Kidney (tissue), 14 donors: ENCODE measurements around the gene KRT84. TPM values are rescaled to one million over a fixed set of nuclear protein-coding genes. Genes with fewer than 3 reads are reported as not detected.
"Not testable (repeated sequence)": the region's sequence is repeated elsewhere in the genome, so short reads cannot be mapped to it uniquely, and the experiment has no call there.

Experiments used
- DNase-seq, 5 donors: peaks; one replicate each; pipeline ENCODE4 v3.0.0-alpha.2; 2013 to 2020
- FAIRE-seq: peaks from 2 replicates; lab custom pipeline; 2012; peaks lifted over from hg19 to GRCh38; lab: Jason Lieb, UNC
- H3K27ac ChIP-seq, 2 donors: one replicate each; pipeline ENCODE4 v1.7.0; 2013; ENCODE audit warnings: low read depth in 2 of 2, low read length in 2 of 2, inconsistent platforms in 1 of 2
- H3K27me3 ChIP-seq: one replicate; pipeline ENCODE4 v1.7.1; 2013; ENCODE audit warnings: low read length, inconsistent platforms; ENCODE audit not compliant: control insufficient read depth, insufficient read depth
- H3K36me3 ChIP-seq, 3 donors: one replicate each; pipeline versions ENCODE4 v1.7.0 to v1.7.1; 2013; ENCODE audit warnings: low read length in 3 of 3, control low read depth in 1 of 3, inconsistent platforms in 1 of 3; ENCODE audit not compliant: insufficient read depth in 3 of 3, control insufficient read depth in 2 of 3
- H3K4me1 ChIP-seq, 3 donors: one replicate each; pipeline versions ENCODE4 v1.7.0 to v1.7.1; 2013; ENCODE audit warnings: low read length in 3 of 3, inconsistent platforms in 1 of 3, low read depth in 1 of 3; ENCODE audit not compliant: control insufficient read depth in 2 of 3, insufficient read depth in 2 of 3
- H3K4me3 ChIP-seq, 3 donors: one replicate each; pipeline versions ENCODE4 v1.7.0 to v1.8.1; 2013; ENCODE audit warnings: low read length in 3 of 3, control low read depth in 1 of 3, inconsistent platforms in 1 of 3
- H3K9ac ChIP-seq, 3 donors: one replicate each; pipeline versions ENCODE4 v1.7.0 to v1.7.1; 2013; ENCODE audit warnings: low read length in 3 of 3, control low read depth in 1 of 3, inconsistent platforms in 1 of 3
- H3K9me3 ChIP-seq, 3 donors: one replicate each; pipeline versions ENCODE4 v1.7.0 to v1.7.1; 2013; ENCODE audit warnings: low read length in 3 of 3, control low read depth in 1 of 3, inconsistent platforms in 1 of 3; ENCODE audit not compliant: control insufficient read depth in 2 of 3, insufficient read depth in 1 of 3
- intact Hi-C: fragments of 100-400 bp; cut with DNase I; formaldehyde crosslinking; loops from one replicate; pipeline ENCODE4 v1.11.1; 2022
- polyA plus RNA-seq: library from polyadenylated mRNA; stranded (reverse); fragments of 350-450 nt; fragmentation: Illumina TruSeq; extraction: RNeasy Lipid Tissue Mini Kit (QIAGEN cat#74804); gene quantifications from one replicate; pipeline ENCODE4 v1.2.3, GENCODE V29; 2014; ENCODE audit warnings: low read depth, low replicate concordance; ENCODE audit not compliant: insufficient read depth
- total RNA-seq: library from RNA; stranded (reverse); fragmentation: NEBNext Ultra II Directional; extraction: Animal tissue kit (Norgen Biotek cat#: 25700); gene quantifications from one replicate; pipeline ENCODE4 v1.2.1, GENCODE V29; 2021
- TF ChIP-seq, protein P1 (sequence below): IDR thresholded peaks from 3 replicates; pipeline ENCODE4 v1.5.1; 2012; ENCODE audit warnings: mild to moderate bottlenecking, moderate library complexity, borderline replicate concordance; ENCODE audit not compliant: insufficient read depth; ENCODE audit errors: extremely low read depth
- donor health status: control.
- donor health status: control.
- donor health status: control.
- donor health status: control.
- donor health status: control.
- donor health status: DM: yes; HTN: yes; CAD: no.
- donor health status: Normal renal cell carcinoma (clear cell type).

The KRT84 gene
- total and polyA plus RNA-seq, 2 donors from 2014 or later, result not detected

DNA sequence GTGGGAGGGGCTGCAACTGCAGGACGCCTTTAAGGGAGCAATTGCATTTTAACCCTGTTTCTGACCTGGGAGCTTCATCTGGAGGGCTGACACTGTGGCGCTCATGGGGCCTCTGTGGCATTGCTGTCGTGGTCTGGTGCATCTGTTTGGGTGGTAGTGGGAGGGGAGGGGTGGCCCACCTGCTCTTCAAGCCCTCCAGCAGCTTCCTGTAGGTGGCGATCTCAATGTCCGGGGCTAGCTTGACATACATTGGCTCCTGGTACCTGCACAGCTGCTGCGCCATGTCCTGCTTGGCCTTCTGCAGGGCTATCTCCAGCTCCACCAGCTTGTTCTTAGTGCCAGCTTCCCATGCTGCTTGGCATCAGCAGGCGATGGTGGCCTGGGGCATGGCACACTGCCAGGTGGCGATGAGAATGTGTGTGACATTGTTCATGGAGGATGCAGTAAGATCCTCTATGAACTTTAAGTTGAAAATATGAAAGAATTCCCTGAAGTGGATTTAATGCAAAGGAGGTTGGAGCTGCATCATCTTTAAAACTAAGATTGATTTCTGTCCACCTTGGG lies 28.4 kb upstream of the KRT84 start:
- no peak for FAIRE-seq
- DNase-seq, result no peak
- Histone ChIP-seq H3K4me1 (peaks cover 0 to 2% (median 0%) of the 10 kb centered on the region in 3 donors), H3K27ac (no peak overlapping the region), H3K36me3 (no peaks in the 10 kb centered on the region), H3K27me3 (no peaks in the 10 kb centered on the region), H3K4me3 (no peak overlapping the region), H3K9ac (no peak overlapping the region), H3K9me3 (no peaks in the 10 kb centered on the region)
- intact Hi-C loops, result no loop called here
- TF ChIP-seq, protein P1, sequence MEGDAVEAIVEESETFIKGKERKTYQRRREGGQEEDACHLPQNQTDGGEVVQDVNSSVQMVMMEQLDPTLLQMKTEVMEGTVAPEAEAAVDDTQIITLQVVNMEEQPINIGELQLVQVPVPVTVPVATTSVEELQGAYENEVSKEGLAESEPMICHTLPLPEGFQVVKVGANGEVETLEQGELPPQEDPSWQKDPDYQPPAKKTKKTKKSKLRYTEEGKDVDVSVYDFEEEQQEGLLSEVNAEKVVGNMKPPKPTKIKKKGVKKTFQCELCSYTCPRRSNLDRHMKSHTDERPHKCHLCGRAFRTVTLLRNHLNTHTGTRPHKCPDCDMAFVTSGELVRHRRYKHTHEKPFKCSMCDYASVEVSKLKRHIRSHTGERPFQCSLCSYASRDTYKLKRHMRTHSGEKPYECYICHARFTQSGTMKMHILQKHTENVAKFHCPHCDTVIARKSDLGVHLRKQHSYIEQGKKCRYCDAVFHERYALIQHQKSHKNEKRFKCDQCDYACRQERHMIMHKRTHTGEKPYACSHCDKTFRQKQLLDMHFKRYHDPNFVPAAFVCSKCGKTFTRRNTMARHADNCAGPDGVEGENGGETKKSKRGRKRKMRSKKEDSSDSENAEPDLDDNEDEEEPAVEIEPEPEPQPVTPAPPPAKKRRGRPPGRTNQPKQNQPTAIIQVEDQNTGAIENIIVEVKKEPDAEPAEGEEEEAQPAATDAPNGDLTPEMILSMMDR, result no peak

DNA sequence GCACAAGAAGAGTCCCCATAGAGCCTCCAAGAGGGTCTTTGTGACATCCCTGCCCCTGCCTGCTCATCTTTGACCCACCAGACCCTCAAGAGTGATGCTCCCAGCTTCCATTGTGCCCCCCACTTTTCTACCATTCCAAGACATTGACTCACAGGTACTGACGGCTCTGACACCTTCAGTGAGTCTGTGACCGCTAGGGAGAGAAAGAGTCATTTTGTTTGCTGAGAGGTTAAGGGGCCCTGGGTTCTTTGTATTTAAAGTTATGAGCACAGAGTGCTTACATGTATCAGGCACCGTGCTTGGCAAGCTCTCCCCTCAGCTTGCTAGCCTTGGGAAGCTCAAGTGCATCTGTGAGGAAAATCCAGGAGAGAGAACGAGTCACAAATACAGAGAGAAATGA lies 27.8 kb upstream of the KRT84 start:
- H3K27ac ChIP-seq, result no peak overlapping the region
- H3K9me3 ChIP-seq, result no peaks in the 10 kb centered on the region
- DNase-seq (no peak), FAIRE-seq (no peak)
- intact Hi-C loops, result no loop called here
- H3K4me3 ChIP-seq, result no peak overlapping the region
- H3K27me3 ChIP-seq, result no peaks in the 10 kb centered on the region
- TF ChIP-seq, protein P1, result no peak
- H3K4me1 ChIP-seq, result peaks cover 0 to 2% (median 0%) of the 10 kb centered on the region in 3 donors
- no peaks in the 10 kb centered on the region for H3K36me3 ChIP-seq
- H3K9ac ChIP-seq, result no peak overlapping the region

DNA sequence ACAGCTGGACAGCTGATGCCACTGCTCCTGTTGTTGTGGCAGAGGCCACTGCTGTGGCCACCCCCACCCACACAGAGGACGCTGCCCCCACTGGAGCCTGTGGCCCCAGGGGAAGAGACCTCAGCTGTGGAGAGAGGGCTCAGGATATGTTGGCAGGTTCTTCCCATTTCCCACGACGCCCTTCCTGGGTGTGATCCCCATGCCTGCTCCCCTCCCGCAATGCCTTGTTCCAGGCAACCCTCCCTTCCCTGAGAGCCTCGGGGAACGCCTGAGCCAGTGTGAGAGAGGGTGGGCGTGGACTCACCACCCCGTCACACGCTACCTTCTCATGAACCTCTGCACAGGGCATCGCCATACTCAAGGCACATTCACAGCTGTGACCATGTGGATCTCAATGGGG lies 26.4 kb upstream of the KRT84 start:
- no peak overlapping the region for H3K4me3 ChIP-seq
- H3K9ac ChIP-seq, result no peak overlapping the region
- H3K27me3 ChIP-seq, result no peaks in the 10 kb centered on the region
- intact Hi-C loops, result no loop called here
- FAIRE-seq (no peak), DNase-seq (peak in 1 of 5 donors; percentile 63)
- no peaks in the 10 kb centered on the region for H3K9me3 ChIP-seq
- H3K36me3 ChIP-seq, result no peaks in the 10 kb centered on the region
- H3K4me1 ChIP-seq, result peaks cover 0 to 2% (median 0%) of the 10 kb centered on the region in 3 donors
- H3K27ac ChIP-seq, result no peak overlapping the region
- TF ChIP-seq, protein P1, result no peak

DNA sequence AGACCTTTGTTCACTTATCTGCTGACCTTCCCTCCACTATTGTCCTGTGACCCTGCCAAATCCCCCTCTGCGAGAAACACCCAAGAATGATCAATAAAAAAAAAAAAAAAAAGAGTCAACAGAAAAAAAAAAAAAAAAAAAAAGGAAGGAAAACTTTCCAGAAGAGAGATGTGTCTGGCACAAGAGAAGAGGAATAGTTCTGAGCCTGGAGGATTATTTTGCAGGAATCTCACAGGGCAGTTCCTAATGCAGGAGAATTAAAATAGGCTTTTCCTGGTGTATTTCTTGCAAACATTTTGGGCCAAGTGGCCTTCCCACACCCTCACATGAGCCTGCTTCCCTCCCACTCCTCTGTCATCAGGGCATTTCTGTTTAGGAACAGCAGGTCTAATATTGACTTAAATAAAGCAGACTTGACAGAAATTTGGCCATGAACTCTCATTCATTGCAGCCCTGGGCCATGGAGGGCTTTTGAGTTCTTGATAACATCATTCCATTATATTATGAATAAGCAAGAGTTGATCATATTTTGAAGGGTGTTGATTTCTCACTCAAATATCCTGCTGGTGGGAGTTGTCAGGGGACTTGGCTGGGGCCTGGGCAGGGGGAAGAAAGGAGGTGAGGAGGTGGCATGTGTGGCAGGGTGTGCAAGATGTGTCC lies 25.3 kb upstream of the KRT84 start:
- peak in 1 of 5 donors; percentile 16 for DNase-seq
- H3K4me3 ChIP-seq, H3K9me3 ChIP-seq, H3K36me3 ChIP-seq, intact Hi-C loops, H3K27ac ChIP-seq, H3K27me3 ChIP-seq, FAIRE-seq, H3K4me1 ChIP-seq, H3K9ac ChIP-seq: not testable (repeated sequence)
